Activated CD8-positive, alpha-beta memory T cell treated with anti-CD3 and anti-CD28 coated beads for 48 hours (primary cell): Measurements from ENCODE around the gene EDDM13.
A peak's percentile ranks its signal among the peaks of the same experiment; 100 is the strongest.
"Not testable (repeated sequence)": the region's sequence is repeated elsewhere in the genome, so short reads cannot be mapped to it uniquely, and the experiment has no call there.

Experiments
- DNase-seq, 3 experiments: peaks; one replicate each; pipeline ENCODE4 v3.0.0-alpha.2; 2020; ENCODE audit warnings: low read depth in 2 of 3, low spot score in 2 of 3

EDDM13 gene

GRCh38 chr19:56295531-56296455 is 23.2 kb downstream of the EDDM13 start:
- DNase-seq = no peak

GRCh38 chr19:56297010-56297409 is 24.5 kb downstream of the EDDM13 start:
- DNase-seq = no peak

- no peak for DNase-seq
These were observed 27.1 kb downstream of the EDDM13 start for GRCh38 chr19:56299688-56300087.

GRCh38 chr19:56301155-56301554 is 28.6 kb downstream of the EDDM13 start:
- DNase-seq = no peak

- DNase-seq = no peak
These were observed 29.5 kb downstream of the EDDM13 start for GRCh38 chr19:56301886-56302620.

DNA sequence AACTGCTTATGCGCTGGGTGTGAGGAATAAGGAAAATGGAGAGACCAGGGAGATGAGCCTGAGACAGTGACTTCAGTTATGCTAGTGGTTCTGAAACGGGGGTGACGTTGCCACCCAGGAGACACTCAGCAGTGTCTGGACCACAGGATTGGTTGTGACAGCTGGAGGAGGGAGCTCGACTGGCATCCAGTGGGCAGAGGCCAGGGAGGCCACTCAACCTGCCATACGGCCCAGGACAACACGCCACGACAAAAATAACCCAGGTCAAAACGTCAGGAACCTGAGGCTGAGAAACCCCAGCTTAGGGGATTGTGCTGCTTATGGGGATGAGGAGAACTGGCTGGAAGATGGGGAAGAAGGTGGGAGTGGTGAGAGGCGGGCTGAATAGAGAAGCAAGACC is 31.7 kb downstream of the EDDM13 start:
- DNase-seq = no peak

DNA sequence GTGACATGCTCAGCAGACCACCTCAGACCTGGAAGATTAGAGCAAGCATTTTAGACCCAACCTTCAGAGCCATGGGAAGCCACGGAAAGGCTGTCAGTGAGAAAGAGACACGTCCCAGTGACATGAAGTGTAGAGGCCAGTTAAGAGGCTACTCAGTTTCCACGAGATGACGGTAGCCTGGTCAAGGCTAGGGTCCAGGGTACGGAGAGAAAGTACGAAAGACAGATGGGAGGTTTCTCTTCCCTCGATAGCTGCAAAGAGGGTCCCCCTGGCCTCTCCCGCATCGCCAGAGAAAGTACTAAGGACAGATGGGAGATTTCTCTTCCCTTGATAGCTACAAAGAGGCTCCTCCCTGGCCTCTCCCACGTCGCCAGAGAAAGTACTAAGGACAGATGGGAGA is 33.5 kb downstream of the EDDM13 start:
- DNase-seq = no peak

DNA sequence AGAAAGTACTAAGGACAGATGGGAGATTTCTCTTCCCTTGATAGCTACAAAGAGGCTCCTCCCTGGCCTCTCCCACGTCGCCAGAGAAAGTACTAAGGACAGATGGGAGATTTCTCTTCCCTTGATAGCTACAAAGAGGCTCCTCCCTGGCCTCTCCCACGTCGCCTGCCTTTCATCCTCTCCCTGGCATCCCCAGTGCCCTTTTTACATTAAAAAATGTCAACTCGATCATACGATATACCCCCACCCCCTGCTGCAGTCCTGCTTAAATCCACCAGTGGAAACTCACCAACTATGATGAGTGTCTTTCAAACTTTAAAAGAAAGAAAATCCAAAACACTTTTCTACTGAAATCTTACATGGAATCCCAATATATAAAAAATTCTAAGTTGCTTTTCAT is 34.5 kb downstream of the EDDM13 start:
- DNase-seq = not testable (repeated sequence)

- no peak for DNase-seq
These were observed 36.2 kb downstream of the EDDM13 start for GRCh38 chr19:56308792-56309191.

DNA sequence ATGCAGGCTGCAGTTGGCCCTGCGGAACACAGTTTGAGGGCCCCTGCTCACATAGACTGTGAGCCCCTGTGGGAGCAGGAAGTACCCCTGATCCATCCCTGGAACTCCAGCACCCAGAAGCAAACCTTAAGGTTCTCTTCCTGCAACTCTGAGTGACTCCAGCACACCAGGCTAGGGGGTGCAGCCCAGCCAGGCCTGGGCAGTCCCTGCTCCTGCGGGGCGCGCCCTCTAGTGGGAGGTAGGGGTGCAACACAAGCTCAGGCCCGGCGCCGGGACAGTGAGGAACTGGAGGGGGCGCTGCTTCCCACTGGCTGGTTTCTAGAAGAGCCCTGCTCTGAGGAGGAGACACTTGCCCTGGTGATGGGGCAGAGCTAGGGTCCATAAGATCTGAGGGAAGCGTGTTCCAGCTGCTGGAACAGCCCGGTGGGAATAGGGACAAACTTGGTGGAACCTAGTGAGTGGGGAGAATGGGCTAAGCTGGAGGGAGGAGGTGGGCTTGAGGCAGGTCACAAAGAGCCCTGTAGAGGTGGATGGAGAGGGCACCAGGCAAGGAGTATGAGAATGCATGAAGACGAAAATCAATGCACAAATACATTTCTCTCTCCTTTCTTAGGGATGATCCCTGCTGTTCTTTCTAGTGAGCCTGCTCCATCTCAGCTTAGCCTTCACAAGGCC is 37.1 kb downstream of the EDDM13 start:
- DNase-seq = peak; percentile 19 to 57 (median 25)

DNA sequence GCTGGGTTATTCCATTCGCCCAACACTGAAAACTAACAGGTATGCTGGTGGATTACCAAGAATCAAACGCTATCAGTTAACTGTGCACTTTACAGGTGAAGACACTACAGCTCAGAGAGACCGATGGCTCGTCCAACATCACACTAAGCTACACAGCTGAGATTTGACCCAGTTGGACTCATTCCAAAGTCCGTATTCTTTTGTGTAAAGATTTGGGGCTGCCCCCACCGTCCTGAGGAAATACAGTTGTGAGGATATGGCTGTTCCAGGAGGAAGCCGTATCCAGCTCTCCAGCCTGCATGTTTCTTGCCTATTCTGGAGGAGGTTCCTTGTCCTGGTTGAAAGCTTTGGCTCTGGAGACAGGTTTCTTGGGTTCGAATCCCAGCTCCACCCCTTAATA is 37.9 kb downstream of the EDDM13 start:
- no peak for DNase-seq

DNA sequence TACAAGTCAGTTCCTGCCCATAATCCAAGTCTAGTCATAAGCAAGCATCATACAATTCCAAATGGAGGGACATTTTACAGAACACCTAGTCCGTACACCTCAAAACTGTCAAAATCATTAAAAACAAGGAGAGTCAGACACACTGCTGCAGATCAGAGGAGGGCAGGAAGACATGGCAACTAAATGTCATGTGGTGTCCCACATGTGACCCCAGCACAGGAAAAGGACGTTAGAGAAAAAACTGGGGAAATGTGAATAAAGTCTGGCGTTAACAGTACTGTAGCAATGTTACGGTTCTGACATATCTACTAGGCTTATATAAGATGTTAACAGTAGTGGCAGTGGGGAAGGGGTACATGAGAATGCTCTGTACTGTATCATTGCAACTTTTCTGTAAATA is 39.8 kb downstream of the EDDM13 start:
- no peak for DNase-seq

DNA sequence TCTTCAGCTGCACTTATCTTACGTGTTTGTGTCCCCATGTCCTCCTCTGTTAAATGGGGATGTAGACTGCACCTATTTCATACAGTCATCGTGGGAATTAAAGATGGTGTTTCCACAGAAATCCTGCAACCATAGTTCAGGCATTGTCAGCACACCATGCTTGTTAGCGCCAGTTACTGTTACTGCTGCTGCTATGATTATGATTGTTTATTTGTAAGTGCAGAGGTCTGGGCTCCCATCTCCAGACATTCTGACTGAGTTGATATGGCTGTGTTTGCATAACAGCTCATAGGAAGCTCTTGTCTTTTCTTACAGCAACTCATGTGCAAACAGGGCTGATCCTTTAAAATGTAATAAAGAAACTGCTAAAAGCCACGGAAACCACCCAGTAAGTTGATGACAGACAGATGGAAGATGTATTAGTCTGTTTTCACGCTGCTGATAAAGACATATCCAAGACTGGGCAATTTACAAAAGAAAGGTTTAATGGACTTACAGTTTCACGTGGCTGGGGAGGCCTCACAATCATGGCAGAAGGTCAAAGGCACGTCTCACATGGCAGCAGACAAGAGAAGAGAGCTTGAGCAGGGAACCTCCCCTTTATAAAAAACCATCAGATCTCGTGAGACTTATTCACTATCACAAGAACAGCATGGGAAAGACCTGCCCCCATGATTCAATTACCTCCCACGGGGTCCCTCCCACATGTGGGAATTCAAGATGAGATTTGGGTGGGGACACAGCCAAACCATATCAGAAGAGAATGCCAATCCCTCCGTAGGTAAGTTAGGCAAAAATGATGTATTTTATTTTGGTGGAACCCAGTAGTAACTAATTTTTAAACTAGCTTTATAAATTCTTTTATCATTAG is 40.5 kb downstream of the EDDM13 start:
- DNase-seq = no peak

DNA sequence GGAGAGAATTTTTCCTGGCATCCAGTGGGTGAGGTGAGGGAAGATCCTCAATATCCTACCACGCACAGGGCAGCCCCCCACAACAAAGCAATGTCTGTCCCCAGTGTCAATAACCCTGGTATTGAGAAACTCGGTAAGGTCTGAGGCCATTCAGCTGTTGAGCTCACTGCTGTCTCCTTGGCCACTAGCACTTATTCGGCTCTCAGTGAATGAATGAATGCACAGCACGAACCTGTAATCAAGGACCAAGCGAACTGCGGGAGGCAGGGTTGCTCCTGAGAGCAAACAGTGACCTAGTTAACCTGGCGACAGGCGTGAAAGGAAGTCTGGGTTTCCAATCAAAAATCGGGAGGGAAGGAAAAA is 41.5 kb downstream of the EDDM13 start:
- no peak for DNase-seq

- peak; percentile 91 to 98 (median 97) for DNase-seq
These were observed 42.0 kb downstream of the EDDM13 start, which contains the start of gene ZSCAN5A for GRCh38 chr19:56314381-56315076. TSS of gene ZSCAN5A (minus strand) at chr19:56314839. CDS start at chr19:56225046, 89,793 bp downstream.

DNA sequence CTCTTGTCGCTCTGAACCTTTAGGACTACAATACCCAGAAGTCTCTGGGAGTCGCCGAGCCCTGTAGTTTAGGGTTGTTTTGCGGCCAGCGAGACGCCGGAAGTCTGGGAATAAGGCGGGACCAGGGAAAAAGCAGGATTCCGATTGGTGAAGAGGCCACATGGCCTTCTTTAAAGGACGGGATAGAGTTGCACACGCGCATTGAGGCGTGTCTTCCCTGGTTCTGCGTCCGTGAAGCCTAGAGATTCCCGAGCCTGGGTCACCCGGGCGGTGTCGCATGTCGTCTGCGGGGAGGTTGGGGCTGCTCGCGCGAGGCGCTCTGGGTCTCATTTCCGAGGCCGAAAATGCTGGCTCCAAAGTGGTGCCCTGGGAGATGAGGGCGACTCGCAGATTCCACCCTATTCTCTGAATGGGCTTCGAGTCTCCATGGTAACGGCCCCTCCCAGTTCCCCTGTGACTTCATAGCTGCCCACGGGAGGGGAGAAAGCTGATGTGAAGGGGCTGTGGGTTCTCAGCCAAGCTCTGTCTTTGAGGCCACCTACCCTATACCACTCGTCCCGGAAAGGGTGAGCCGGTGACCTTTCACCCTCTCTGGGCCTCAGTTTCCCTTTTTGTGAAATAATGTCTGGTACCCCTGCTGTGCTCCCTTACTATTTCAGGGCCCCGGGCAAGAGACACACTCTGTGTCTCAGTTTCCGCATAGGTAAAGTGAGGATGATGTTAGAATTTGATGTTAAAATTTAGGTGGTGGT is 42.7 kb downstream of the EDDM13 start:
- peak; percentile 52 to 74 (median 71) for DNase-seq

GRCh38 chr19:56316728-56317127 is 44.2 kb downstream of the EDDM13 start:
- DNase-seq = no peak

GRCh38 chr19:56317749-56318148 is 45.2 kb downstream of the EDDM13 start:
- no peak for DNase-seq

DNA sequence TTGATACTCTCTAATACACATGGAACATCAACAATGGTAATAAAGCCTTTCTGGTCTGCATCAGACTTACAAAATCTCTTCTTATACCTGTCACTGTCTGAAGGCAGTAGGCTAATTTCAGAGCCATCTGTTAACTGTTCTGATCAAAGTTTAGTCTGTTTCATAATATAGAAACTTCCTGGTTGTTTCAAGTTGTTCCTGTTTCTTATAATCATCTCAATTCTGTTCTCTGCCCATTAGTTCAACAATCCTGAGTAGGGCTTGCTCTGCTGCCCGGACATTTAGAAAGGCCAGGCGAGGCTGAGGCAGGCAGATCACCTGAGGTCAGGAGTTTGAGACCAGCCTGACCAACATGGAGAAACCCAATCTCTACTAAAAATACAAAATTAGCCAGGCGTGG is 47.4 kb downstream of the EDDM13 start:
- DNase-seq = no peak
